HCT116 (cell line): ENCODE results near the gene TXNL1. TPM values are rescaled to one million over a fixed set of nuclear protein-coding genes. Genes with fewer than 3 reads are reported as not detected.

ENCODE experiments used
- total RNA-seq: library from RNA; stranded (reverse); gene quantifications from one replicate; pipeline ENCODE4 v1.2.1, GENCODE V29; 2021; ENCODE audit not compliant: unreplicated experiment

The TXNL1 gene
- total RNA-seq, 1 experiment from 2014 or later, result 86.5 TPM

Other genes with a start within 250 kb of the TXNL1 start
- 11.5 TPM for gene WDR7, start 12.8 kb upstream of the TXNL1 start, total RNA-seq